OCI-LY1 (cell line): ENCODE measurements around the gene HOXB7.

Source experiments
- H2AFZ ChIP-seq: fragments of 200-600 bp; sonication (generic), shearing (Covaris generic); 2 replicates; pipeline ENCODE4 v1.6.0; 2014; ENCODE audit warnings: antibody characterized with exemption, mild to moderate bottlenecking, low read length
- H3F3A ChIP-seq: fragments of 200-600 bp; sonication (generic), shearing (Covaris generic); 2 replicates; pipeline ENCODE4 v1.6.0; 2014; ENCODE audit warnings: mild to moderate bottlenecking, antibody characterized with exemption, low read length, moderate library complexity; ENCODE audit not compliant: insufficient read depth
- H3K27ac ChIP-seq: fragments of 200-600 bp; sonication (generic); 2 replicates; pipeline ENCODE4 v1.5.1; 2014; ENCODE audit warnings: low read length, mixed run types, mild to moderate bottlenecking, low read depth; ENCODE audit not compliant: poor library complexity, severe bottlenecking
- H3K27me3 ChIP-seq: fragments of 200-600 bp; sonication (generic); 2 replicates; pipeline ENCODE4 v1.6.0; 2014; ENCODE audit warnings: antibody characterized with exemption, mild to moderate bottlenecking, low read length, moderate library complexity; ENCODE audit not compliant: insufficient read depth
- H3K36me3 ChIP-seq: fragments of 200-600 bp; sonication (generic); 2 replicates; pipeline ENCODE4 v1.6.1; 2014; ENCODE audit warnings: mild to moderate bottlenecking, antibody characterized with exemption, low read length, moderate library complexity, mixed read lengths; ENCODE audit not compliant: insufficient read depth
- H3K4me1 ChIP-seq: fragments of 200-600 bp; sonication (generic); 2 replicates; pipeline ENCODE4 v1.5.1; 2014; ENCODE audit warnings: mild to moderate bottlenecking, low read length, moderate library complexity; ENCODE audit not compliant: insufficient read depth, severe bottlenecking
- H3K4me2 ChIP-seq: fragments of 200-600 bp; sonication (generic), shearing (Covaris generic); 2 replicates; pipeline ENCODE4 v1.6.1; 2014; ENCODE audit warnings: low read length
- H3K4me3 ChIP-seq: fragments of 200-600 bp; sonication (generic); 2 replicates; pipeline ENCODE4 v1.5.1; 2014; ENCODE audit warnings: low read length, low read depth, mild to moderate bottlenecking, mixed read lengths; ENCODE audit not compliant: poor library complexity, severe bottlenecking
- H3K79me2 ChIP-seq: fragments of 200-600 bp; shearing (Covaris generic); 2 replicates; pipeline ENCODE4 v1.6.1; 2016; ENCODE audit warnings: mixed run types, low read length, mixed read lengths; ENCODE audit not compliant: insufficient read depth
- H3K9ac ChIP-seq: fragments of 200-600 bp; sonication (generic), shearing (Covaris generic); 2 replicates; pipeline ENCODE4 v1.6.1; 2014; ENCODE audit warnings: mild to moderate bottlenecking, low read length, mixed read lengths
- H3K9me2 ChIP-seq: fragments of 200-600 bp; sonication (generic), shearing (Covaris generic); 2 replicates; pipeline ENCODE4 v1.6.1; 2014; ENCODE audit warnings: low read depth, mild to moderate bottlenecking, low read length, mixed read lengths
- H3K9me3 ChIP-seq: fragments of 200-600 bp; shearing (Covaris generic); 2 replicates; pipeline ENCODE4 v1.6.1; 2014; ENCODE audit warnings: low read length, mixed read lengths
- H4K20me1 ChIP-seq: fragments of 200-600 bp; sonication (generic), shearing (Covaris generic); 2 replicates; pipeline ENCODE4 v1.6.0; 2016; ENCODE audit warnings: mild to moderate bottlenecking, low read length; ENCODE audit not compliant: insufficient read depth
- CTCF ChIP-seq: fragments of 200-600 bp; sonication (generic), shearing (Covaris generic); IDR thresholded peaks from 2 replicates; pipeline ENCODE4 v1.5.1; 2017; ENCODE audit warnings: mild to moderate bottlenecking, antibody characterized with exemption, low read length, moderate library complexity, mixed read lengths
- EZH2 ChIP-seq: fragments of 200-600 bp; sonication (generic), shearing (Covaris generic); IDR thresholded peaks from 2 replicates; pipeline ENCODE4 v1.8.0; 2017; ENCODE audit warnings: borderline replicate concordance, mixed run types, mild to moderate bottlenecking, antibody characterized with exemption, low read length, moderate library complexity, mixed read lengths

HOXB7 gene

GRCh38 chr17:48631693-48632578 is 21.1 kb upstream of the HOXB7 start:
- TF ChIP-seq EZH2 (no peak), CTCF (no peak)
- no peak overlapping the region for H3K4me3 ChIP-seq
- H3K79me2 ChIP-seq: no peaks in the 10 kb centered on the region
- H3K4me1 ChIP-seq: no peaks in the 10 kb centered on the region
- H3K9ac ChIP-seq: no peak overlapping the region
- no peaks in the 10 kb centered on the region for H3K9me3 ChIP-seq
- H3K27me3 ChIP-seq: peaks cover 6% of the 10 kb centered on the region; the same call in 1 of the 2 replicates
- no peaks in the 10 kb centered on the region for H3K36me3 ChIP-seq
- H3K9me2 ChIP-seq: no peaks in the 10 kb centered on the region
- H3K27ac ChIP-seq: no peak overlapping the region
- H4K20me1 ChIP-seq: no peaks in the 10 kb centered on the region
- H3F3A ChIP-seq: no peaks in the 10 kb centered on the region
- no peak overlapping the region for H2AFZ ChIP-seq
- no peak overlapping the region for H3K4me2 ChIP-seq

DNA sequence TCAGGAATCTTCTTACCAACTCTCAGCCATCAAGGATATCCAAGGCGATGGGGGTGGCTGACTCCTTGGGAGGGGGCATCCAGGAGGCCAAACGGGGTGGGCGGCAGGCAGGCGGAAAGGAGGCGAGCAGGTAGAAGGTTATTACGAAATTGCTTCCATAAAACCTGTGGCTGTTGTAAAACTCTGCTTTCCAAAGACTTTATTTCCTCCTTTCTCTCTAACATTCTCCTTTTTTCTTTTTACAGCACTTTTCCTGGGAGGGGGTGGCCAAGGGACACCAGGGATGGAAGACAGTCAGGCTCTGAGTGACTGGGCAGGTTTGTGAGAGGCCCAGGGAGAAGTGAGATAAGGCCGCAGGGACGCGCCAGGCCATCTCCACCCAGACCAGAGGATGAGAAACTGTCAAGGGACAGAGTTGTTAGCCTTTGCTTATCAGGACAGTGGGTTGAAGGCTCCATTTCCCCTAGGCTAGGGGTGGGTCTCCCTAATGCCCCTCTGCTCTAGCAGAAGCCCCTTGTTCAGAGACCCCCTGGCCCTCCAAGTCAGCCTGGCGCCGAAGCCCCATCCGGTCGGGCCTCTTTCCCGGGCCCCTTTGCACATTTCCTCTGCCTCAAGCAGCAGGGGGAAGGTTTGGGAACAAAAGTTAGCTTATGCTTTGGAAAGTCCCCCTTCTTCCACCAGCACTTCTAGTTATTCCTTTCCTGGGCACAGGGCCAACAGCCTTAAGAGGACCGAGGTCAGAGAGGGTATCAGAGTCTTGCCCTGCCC is 20.3 kb upstream of the HOXB7 start:
- Histone ChIP-seq H2AFZ (no peak overlapping the region), H3K4me1 (no peaks in the 10 kb centered on the region), H3K79me2 (no peaks in the 10 kb centered on the region), H4K20me1 (no peaks in the 10 kb centered on the region), H3K4me2 (no peak overlapping the region), H3K9ac (no peak overlapping the region), H3F3A (no peaks in the 10 kb centered on the region), H3K4me3 (no peak overlapping the region), H3K27me3 (peaks cover 6% of the 10 kb centered on the region; the same call in 1 of the 2 replicates), H3K27ac (no peak overlapping the region), H3K9me3 (no peaks in the 10 kb centered on the region), H3K36me3 (no peaks in the 10 kb centered on the region), H3K9me2 (no peaks in the 10 kb centered on the region)
- no peak for TF ChIP-seq CTCF
- TF ChIP-seq EZH2: no peak

DNA sequence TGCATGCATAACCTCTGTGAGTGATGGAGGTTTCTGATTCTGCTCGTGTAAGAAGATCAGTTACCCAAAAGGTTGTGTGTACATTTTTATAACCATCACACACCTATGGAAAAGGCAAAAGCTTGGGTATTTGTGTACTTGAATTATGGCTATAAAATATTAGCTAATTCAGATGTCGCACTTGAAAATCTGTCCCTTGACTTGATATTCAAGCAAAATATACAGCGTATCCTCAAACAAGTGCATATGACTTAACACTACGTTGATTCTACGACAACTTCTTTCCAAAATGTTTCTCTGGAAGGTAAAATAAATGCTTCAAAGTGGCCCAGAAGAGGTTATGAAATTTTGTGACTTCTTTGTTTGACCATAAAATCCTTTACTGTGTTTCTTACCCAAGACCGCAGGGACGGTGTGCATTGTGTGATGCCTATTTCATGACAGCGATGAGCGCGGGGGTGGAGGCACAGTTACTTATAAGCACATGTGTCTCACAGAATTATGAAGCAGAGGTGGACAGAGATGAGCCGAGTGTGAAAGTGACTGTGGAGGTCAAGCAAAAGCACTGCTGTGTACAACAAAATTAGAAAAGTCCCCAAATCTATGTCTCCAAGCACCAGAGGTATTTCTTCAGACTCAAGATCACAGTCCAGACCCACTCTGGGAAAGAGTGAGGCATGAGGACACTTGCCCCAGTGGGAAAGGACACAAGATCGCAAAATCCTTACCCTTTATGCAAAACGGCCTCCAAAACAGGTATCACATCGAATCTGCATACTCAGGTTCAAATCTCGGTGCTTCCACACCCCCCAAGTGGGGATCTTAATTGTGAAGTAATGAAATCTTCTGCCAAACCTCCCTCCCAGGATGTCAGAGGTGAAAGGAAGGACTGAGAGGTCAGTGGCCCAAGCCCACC is 19.4 kb upstream of the HOXB7 start:
- no peak overlapping the region for H3K4me3 ChIP-seq
- H3K9me2 ChIP-seq: no peaks in the 10 kb centered on the region
- no peak for TF ChIP-seq EZH2
- TF ChIP-seq CTCF: no peak
- no peaks in the 10 kb centered on the region for H3K36me3 ChIP-seq
- no peaks in the 10 kb centered on the region for H3K79me2 ChIP-seq
- H3K27me3 ChIP-seq: peaks cover 4% of the 10 kb centered on the region; the same call in 1 of the 2 replicates
- H3F3A ChIP-seq: no peaks in the 10 kb centered on the region
- H3K27ac ChIP-seq: no peak overlapping the region
- H4K20me1 ChIP-seq: no peaks in the 10 kb centered on the region
- no peak overlapping the region for H3K4me2 ChIP-seq
- no peak overlapping the region for H2AFZ ChIP-seq
- no peaks in the 10 kb centered on the region for H3K4me1 ChIP-seq
- H3K9ac ChIP-seq: no peak overlapping the region
- H3K9me3 ChIP-seq: no peaks in the 10 kb centered on the region
